WTC11 (cell line): Measurements from ENCODE around the gene WWOX. TPM values are rescaled to one million over a fixed set of nuclear protein-coding genes. Genes with fewer than 3 reads are reported as not detected.
A peak's percentile ranks its signal among the peaks of the same experiment; 100 is the strongest.

Source experiments
- ATAC-seq: fragments of 200-7000 bp; cut with Tn5 transposase; 2 replicates; pipeline ENCODE4 v1.10.0; 2021; ENCODE audit warnings: mild to moderate bottlenecking, moderate library complexity
- CTCF ChIA-PET: fragments of 300-600 bp; sonication (Branson Sonifier 250); formaldehyde crosslinking; loops from one replicate; lab custom pipeline; 2021; ENCODE audit warnings: antibody characterized with exemption; lab: Charles Lee
- POLR2A ChIA-PET: fragments of 350-600 bp; sonication (Branson Sonifier 250); formaldehyde crosslinking; loops from one replicate; lab custom pipeline; 2021; ENCODE audit warnings: antibody characterized with exemption; lab: Charles Lee
- DNase-seq: peaks from one replicate; pipeline ENCODE4 v3.0.0; 2021; ENCODE audit warnings: low spot score
- H3K27ac Mint-ChIP-seq: 2 replicates; pipeline ENCODE4 v1.8.0; 2021; ENCODE audit warnings: mixed read lengths
- H3K27me3 Mint-ChIP-seq: 2 replicates; pipeline ENCODE4 v1.8.0; 2021; ENCODE audit warnings: low read depth, mild to moderate bottlenecking, moderate library complexity, mixed read lengths
- H3K36me3 Mint-ChIP-seq: 2 replicates; pipeline ENCODE4 v1.8.0; 2021; ENCODE audit warnings: mixed read lengths
- H3K4me1 Mint-ChIP-seq: 2 replicates; pipeline ENCODE4 v1.8.0; 2022; ENCODE audit warnings: mixed read lengths
- H3K4me3 Mint-ChIP-seq: 2 replicates; pipeline ENCODE4 v1.8.0; 2021; ENCODE audit warnings: mild to moderate bottlenecking, moderate library complexity, mixed read lengths
- H3K9me3 Mint-ChIP-seq: 2 replicates; pipeline ENCODE4 v1.8.0; 2021; ENCODE audit warnings: mixed read lengths
- ATF1 ChIP-seq: sonication (generic); formaldehyde crosslinking; IDR thresholded peaks from 2 replicates; pipeline ENCODE4 v1.8.1; 2023; ENCODE audit warnings: mild to moderate bottlenecking, moderate library complexity, missing genetic modification reagents
- CTCF ChIP-seq: fragments of 200-600 bp; IDR thresholded peaks from 2 replicates; pipeline ENCODE4 v1.8.0; 2022; ENCODE audit warnings: antibody characterized with exemption
- ESRRA ChIP-seq: sonication (generic); formaldehyde crosslinking; IDR thresholded peaks from 2 replicates; pipeline ENCODE4 v1.8.1; 2022; ENCODE audit warnings: mild to moderate bottlenecking, missing genetic modification reagents, borderline replicate concordance
- FOXP1 ChIP-seq: sonication (generic); formaldehyde crosslinking; IDR thresholded peaks from 2 replicates; pipeline ENCODE4 v1.8.0; 2022; ENCODE audit warnings: missing genetic modification reagents, mild to moderate bottlenecking, moderate library complexity, borderline replicate concordance
- GRHL2 ChIP-seq: fragments of 250-450 bp; sonication (Bioruptor Pico); IDR thresholded peaks from 2 replicates; pipeline ENCODE4 v1.8.0; 2022; ENCODE audit warnings: mild to moderate bottlenecking, moderate library complexity; ENCODE audit not compliant: insufficient replicate concordance, severe bottlenecking
- MXD4 ChIP-seq: fragments of 250-450 bp; sonication (Bioruptor Pico); IDR thresholded peaks from 2 replicates; pipeline ENCODE4 v1.8.0; 2021; ENCODE audit warnings: mild to moderate bottlenecking, moderate library complexity, borderline replicate concordance
- MYBL2 ChIP-seq: sonication (generic); formaldehyde crosslinking; IDR thresholded peaks from 2 replicates; pipeline ENCODE4 v1.8.1; 2023; ENCODE audit warnings: mild to moderate bottlenecking, moderate library complexity, missing genetic modification reagents
- NR1H2 ChIP-seq: sonication (generic); formaldehyde crosslinking; IDR thresholded peaks from 2 replicates; pipeline ENCODE4 v1.9.0; 2021; ENCODE audit warnings: mild to moderate bottlenecking, moderate library complexity, missing genetic modification reagents
- RELA ChIP-seq: sonication (generic); formaldehyde crosslinking; IDR thresholded peaks from 2 replicates; pipeline ENCODE4 v1.8.1; 2022; ENCODE audit warnings: missing genetic modification reagents, mild to moderate bottlenecking, borderline replicate concordance
- SOX15 ChIP-seq: fragments of 250-450 bp; sonication (Bioruptor Pico); IDR thresholded peaks from 2 replicates; pipeline ENCODE4 v1.9.0; 2021; ENCODE audit warnings: mild to moderate bottlenecking
- ZNF138 ChIP-seq: sonication (generic); formaldehyde crosslinking; conservative IDR thresholded peaks from 2 replicates; pipeline ENCODE4 v1.8.1; 2022; ENCODE audit warnings: mild to moderate bottlenecking, moderate library complexity, missing genetic modification reagents
- ZNF396 ChIP-seq: fragments of 250-450 bp; sonication (Bioruptor Pico); IDR thresholded peaks from 2 replicates; pipeline ENCODE4 v1.8.0; 2021; ENCODE audit warnings: mild to moderate bottlenecking, moderate library complexity, borderline replicate concordance
- ZNF423 ChIP-seq: fragments of 250-450 bp; sonication (Bioruptor Pico); IDR thresholded peaks from 2 replicates; pipeline ENCODE4 v2.1.2; 2022; ENCODE audit warnings: mild to moderate bottlenecking, moderate library complexity
- ZNF532 ChIP-seq: fragments of 250-450 bp; sonication (Bioruptor Pico); IDR thresholded peaks from 2 replicates; pipeline ENCODE4 v1.9.0; 2021; ENCODE audit warnings: mild to moderate bottlenecking, borderline replicate concordance
- total RNA-seq: library from RNA; stranded (reverse); gene quantifications from 3 replicates; pipeline ENCODE4 v1.2.3, GENCODE V29; 2021
- TF ChIP-seq, protein P1 (sequence below): sonication (generic); formaldehyde crosslinking; IDR thresholded peaks from 2 replicates; pipeline ENCODE4 v1.8.1; 2022; ENCODE audit warnings: mild to moderate bottlenecking, moderate library complexity, missing genetic modification reagents
- TF ChIP-seq, protein P2 (sequence below): fragments of 250-450 bp; sonication (Bioruptor Pico); IDR thresholded peaks from 2 replicates; pipeline ENCODE4 v1.9.0; 2021; ENCODE audit warnings: mild to moderate bottlenecking
- TF ChIP-seq, protein P3 (sequence below): sonication (generic); formaldehyde crosslinking; IDR thresholded peaks from 2 replicates; pipeline ENCODE4 v1.8.0; 2022; ENCODE audit warnings: missing genetic modification reagents

WWOX gene
- total RNA-seq, 1 experiment from 2014 or later: 15.7 TPM

GRCh38 chr16:78946556-78946955, 847.1 kb downstream of the WWOX start:
- Mint-ChIP-seq H3K4me3 (no peak overlapping the region), H3K27me3 (no peaks in the 10 kb centered on the region), H3K4me1 (peaks cover 16% of the 10 kb centered on the region), H3K27ac (0 out of 2 replicates have a peak overlapping the region, but pooled peaks have one; percentile 2)
- ATAC-seq: no peak
- no peak for TF ChIP-seq NR1H2 (CRISPR knock-in tag)
- TF ChIP-seq ZNF138 (CRISPR knock-in tag): no peak
- TF ChIP-seq, protein P1, sequence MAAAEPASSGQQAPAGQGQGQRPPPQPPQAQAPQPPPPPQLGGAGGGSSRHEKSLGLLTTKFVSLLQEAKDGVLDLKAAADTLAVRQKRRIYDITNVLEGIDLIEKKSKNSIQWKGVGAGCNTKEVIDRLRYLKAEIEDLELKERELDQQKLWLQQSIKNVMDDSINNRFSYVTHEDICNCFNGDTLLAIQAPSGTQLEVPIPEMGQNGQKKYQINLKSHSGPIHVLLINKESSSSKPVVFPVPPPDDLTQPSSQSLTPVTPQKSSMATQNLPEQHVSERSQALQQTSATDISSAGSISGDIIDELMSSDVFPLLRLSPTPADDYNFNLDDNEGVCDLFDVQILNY (CRISPR knock-in tag): no peak
- no peak for TF ChIP-seq FOXP1 (CRISPR knock-in tag)
- TF ChIP-seq SOX15 (CRISPR knock-in tag): no peak
- no peak for TF ChIP-seq MXD4 (CRISPR knock-in tag)
- TF ChIP-seq ZNF423 (CRISPR knock-in tag): no peak
- no peak for TF ChIP-seq RELA (CRISPR knock-in tag)
- TF ChIP-seq ESRRA (CRISPR knock-in tag): no peak
- TF ChIP-seq, protein P2, sequence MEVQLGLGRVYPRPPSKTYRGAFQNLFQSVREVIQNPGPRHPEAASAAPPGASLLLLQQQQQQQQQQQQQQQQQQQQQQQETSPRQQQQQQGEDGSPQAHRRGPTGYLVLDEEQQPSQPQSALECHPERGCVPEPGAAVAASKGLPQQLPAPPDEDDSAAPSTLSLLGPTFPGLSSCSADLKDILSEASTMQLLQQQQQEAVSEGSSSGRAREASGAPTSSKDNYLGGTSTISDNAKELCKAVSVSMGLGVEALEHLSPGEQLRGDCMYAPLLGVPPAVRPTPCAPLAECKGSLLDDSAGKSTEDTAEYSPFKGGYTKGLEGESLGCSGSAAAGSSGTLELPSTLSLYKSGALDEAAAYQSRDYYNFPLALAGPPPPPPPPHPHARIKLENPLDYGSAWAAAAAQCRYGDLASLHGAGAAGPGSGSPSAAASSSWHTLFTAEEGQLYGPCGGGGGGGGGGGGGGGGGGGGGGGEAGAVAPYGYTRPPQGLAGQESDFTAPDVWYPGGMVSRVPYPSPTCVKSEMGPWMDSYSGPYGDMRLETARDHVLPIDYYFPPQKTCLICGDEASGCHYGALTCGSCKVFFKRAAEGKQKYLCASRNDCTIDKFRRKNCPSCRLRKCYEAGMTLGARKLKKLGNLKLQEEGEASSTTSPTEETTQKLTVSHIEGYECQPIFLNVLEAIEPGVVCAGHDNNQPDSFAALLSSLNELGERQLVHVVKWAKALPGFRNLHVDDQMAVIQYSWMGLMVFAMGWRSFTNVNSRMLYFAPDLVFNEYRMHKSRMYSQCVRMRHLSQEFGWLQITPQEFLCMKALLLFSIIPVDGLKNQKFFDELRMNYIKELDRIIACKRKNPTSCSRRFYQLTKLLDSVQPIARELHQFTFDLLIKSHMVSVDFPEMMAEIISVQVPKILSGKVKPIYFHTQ (CRISPR knock-in tag): no peak
- TF ChIP-seq ATF1: no peak
- no peak for TF ChIP-seq ZNF396
- TF ChIP-seq, protein P3, sequence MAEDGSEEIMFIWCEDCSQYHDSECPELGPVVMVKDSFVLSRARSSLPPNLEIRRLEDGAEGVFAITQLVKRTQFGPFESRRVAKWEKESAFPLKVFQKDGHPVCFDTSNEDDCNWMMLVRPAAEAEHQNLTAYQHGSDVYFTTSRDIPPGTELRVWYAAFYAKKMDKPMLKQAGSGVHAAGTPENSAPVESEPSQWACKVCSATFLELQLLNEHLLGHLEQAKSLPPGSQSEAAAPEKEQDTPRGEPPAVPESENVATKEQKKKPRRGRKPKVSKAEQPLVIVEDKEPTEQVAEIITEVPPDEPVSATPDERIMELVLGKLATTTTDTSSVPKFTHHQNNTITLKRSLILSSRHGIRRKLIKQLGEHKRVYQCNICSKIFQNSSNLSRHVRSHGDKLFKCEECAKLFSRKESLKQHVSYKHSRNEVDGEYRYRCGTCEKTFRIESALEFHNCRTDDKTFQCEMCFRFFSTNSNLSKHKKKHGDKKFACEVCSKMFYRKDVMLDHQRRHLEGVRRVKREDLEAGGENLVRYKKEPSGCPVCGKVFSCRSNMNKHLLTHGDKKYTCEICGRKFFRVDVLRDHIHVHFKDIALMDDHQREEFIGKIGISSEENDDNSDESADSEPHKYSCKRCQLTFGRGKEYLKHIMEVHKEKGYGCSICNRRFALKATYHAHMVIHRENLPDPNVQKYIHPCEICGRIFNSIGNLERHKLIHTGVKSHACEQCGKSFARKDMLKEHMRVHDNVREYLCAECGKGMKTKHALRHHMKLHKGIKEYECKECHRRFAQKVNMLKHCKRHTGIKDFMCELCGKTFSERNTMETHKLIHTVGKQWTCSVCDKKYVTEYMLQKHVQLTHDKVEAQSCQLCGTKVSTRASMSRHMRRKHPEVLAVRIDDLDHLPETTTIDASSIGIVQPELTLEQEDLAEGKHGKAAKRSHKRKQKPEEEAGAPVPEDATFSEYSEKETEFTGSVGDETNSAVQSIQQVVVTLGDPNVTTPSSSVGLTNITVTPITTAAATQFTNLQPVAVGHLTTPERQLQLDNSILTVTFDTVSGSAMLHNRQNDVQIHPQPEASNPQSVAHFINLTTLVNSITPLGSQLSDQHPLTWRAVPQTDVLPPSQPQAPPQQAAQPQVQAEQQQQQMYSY (CRISPR knock-in tag): no peak
- no peak for TF ChIP-seq GRHL2 (CRISPR knock-in tag)
- TF ChIP-seq, all 79 proteins: peak for 0
- peaks cover 9% of the 10 kb centered on the region for H3K9me3 Mint-ChIP-seq
- no peak for DNase-seq
- POLR2A ChIA-PET: no interaction called here
- no peaks in the 10 kb centered on the region for H3K36me3 Mint-ChIP-seq
- CTCF ChIA-PET: no interaction called here

- Mint-ChIP-seq H3K4me3 (no peak overlapping the region), H3K27me3 (no peaks in the 10 kb centered on the region), H3K9me3 (peaks cover 8% of the 10 kb centered on the region), H3K36me3 (no peaks in the 10 kb centered on the region), H3K27ac (no peak overlapping the region), H3K4me1 (peaks cover 10% of the 10 kb centered on the region)
- no peak for DNase-seq
- no peak for ATAC-seq
- no peak for TF ChIP-seq CTCF
- TF ChIP-seq ZNF532 (CRISPR knock-in tag): no peak
- TF ChIP-seq MYBL2: no peak
- no peak for TF ChIP-seq NR1H2 (CRISPR knock-in tag)
- POLR2A ChIA-PET: no interaction called here
- CTCF ChIA-PET: no interaction called here
Observed at GRCh38 chr16:78950768-78951167, 851.3 kb downstream of the WWOX start.
